Stimulated activated CD8-positive, alpha-beta memory T cell treated with anti-CD3 and anti-CD28 coated beads, Interleukin-4, amount 100 ng/mL, for 24 hours (primary cell): ENCODE data around the gene CCDC12.
"Not testable (repeated sequence)": the region's sequence is repeated elsewhere in the genome, so short reads cannot be mapped to it uniquely, and the experiment has no call there.

Experiments
- DNase-seq: peaks from one replicate; pipeline ENCODE4 v3.0.0-alpha.2; 2020; ENCODE audit warnings: low read depth

Gene CCDC12

DNA sequence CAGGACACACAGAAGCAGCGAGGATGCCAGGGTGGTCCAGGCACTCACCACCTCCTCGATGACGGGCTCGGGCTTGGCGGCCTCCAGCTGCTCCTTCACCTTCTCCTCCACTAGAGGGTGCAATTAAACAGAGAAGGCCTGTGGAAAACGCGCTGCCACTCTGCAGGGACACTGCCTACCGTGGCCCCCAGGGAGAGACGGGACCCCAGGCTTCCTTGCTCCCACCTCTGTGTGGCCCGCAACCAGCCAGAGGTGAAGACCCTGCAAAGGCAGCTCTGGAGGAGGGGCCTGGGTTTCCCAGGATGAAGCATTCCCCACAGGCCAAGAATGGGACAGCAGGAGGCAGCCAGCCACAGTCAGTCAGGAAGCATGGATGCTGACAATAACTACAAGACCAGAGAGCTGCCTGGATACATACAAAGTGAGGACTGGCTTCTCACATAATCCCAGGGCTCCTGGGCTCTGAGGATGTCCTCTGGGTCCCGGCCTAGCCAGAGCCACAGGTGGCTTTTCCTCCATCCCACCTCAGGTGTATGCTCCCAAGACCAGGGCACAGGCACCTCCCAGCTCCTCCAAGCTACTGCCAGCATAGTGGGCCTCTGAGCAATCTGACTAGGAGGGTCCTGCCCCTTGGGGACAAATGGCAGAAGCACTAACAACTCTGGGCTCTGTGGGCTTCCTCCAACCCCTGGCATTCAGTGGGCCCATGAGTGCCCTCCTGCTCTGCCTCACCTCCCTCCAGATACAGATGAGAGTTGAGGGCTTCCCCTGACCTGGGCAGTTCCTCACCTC, 52.8 kb downstream of the CCDC12 start:
- DNase-seq = no peak

DNA sequence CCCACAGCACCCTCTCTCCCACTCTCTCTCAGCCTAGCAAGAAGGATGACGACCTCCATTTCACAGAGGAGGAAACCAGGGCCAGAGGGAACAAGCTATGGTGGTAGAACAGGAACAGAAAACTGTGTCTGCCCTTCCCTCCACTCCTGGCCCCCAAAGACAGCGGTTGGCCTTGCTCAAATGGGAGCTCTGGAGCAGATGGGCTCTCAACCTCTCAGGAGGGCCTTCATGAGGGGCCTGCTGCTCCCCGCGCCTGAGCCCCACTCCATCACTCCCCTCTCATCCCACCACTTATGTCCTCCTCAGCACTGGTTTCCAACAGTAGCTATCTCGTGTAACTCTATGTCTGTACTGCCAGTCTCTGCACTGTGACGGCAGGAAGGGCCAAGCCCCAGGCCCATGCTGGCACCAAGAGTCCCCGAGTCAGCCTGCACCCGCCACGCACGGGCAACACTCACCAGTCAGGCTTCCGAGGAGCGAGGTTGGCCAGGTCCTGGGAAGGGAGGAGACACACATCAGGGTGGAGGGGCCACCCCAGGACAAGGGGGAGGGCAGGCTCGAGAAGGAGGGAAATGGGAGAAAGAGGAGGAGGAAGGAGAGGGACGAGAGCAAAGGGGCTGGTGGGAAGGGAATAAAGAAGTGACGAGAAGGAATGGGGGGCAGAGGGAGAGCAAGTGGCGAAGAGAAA, 53.5 kb downstream of the CCDC12 start:
- DNase-seq = no peak

GRCh38 chr3:46922426-46922825, 54.1 kb downstream of the CCDC12 start:
- DNase-seq = no peak

GRCh38 chr3:46921871-46922271, 54.7 kb downstream of the CCDC12 start:
- DNase-seq = no peak

DNA sequence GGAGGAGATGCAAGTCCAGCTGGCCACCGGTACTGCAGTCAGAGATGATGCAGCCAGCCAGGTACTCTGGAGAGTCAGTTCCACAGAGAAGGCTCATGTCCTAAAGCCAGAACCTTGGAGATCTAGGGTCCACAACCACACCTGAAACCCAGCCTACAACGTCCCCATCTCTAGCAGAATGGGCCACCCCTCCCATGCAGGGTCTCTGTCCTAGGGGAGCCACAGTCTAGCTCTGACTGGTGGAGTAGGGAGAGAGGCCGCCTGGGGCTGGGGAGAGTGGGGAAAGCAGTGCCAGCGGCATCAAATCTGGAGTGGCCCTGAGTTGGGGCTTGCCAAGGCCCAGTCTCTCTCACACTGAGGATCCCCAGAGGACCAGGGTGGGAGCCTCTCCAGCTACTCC, 55.5 kb downstream of the CCDC12 start:
- no peak for DNase-seq

- no peak for DNase-seq
These were observed 57.9 kb downstream of the CCDC12 start for GRCh38 chr3:46918634-46919033.

- DNase-seq = no peak
These were observed 58.3 kb downstream of the CCDC12 start for GRCh38 chr3:46918202-46918601.

GRCh38 chr3:46917257-46917656, 59.3 kb downstream of the CCDC12 start:
- no peak for DNase-seq

DNA sequence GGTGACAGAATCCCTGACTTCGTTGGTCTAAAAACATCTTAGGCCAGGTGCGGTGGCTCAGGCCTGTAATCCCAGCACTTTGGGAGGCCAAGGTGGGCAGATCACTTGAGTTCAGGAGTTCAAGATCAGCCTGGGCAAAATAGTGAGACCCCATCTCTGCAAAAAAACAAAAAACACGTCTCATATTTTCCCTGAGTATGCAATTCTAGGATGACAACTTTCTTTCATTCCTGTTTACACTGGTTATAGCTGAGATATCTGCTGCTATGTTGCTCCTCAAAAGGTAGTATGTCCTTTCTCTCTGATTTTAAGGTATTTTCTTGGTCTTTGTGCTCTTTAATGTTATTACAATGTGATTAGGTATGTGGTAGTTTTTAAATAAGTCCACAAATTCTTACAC, 59.7 kb downstream of the CCDC12 start:
- DNase-seq = no peak

DNA sequence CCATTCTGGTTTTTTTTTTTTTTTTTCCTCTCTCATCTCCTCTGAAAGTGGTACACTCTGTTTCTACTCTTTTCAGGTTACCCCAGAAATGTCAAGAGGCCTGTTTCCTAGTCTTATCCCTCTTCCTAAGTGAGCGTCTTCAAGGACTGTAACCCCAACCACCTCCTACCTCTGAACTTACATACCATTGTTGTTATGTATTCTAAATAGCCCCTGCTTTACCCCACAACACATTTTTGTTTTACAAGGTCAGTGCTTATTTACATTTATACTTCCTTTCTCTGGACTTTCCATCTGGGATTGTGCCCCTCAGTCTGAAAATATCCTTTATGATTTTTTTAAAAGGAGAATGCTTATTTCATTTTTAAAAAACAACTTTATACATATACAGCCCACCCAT, 60.3 kb downstream of the CCDC12 start:
- DNase-seq = no peak

DNA sequence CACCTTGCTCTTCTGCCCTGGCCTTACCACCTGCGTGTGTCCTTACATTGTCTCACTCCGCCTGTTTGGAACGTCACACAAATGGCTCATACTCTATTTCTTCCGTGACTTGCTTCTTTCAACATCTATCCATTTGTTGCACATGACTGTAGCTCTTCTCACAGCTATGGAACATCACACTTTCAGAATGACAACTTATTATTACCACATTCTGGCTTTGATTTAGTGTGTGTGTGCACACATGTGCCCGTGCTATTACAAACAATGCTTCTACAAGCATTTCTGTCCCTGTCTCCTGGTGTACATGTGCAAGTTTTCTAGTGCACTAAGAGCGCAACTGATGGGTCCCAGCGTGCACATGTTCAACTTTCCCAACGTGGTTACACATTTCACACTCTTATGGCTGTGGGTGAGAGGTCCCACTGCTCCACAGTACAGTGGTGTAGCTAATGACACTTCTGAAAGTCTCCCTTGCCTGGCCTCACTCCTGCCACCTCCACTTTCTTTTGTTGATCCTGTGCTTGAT, 61.2 kb downstream of the CCDC12 start:
- DNase-seq = no peak

GRCh38 chr3:46914849-46915248, 61.7 kb downstream of the CCDC12 start:
- DNase-seq = no peak

GRCh38 chr3:46913644-46914043, 62.9 kb downstream of the CCDC12 start:
- no peak for DNase-seq

DNA sequence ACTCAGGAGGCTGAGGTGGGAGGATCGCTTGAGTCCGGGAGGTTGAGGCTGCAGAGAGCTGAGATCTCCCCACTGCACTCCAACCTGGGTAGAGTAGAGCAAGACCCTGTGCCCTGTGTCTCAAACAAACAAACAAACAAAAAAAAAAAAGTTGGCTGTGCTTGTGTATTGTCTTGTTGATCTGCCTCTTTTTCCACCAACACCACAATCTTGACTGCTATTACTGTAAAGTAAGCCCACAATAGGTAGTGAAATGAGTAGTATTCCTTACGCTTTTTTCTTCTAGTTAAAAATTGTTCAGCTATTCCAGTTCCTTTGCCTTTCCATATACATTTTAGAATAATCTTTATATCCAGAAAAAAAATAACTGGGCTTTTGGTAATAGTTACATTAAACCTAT, 63.6 kb downstream of the CCDC12 start:
- no peak for DNase-seq

GRCh38 chr3:46910914-46911313, 65.6 kb downstream of the CCDC12 start:
- not testable (repeated sequence) for DNase-seq

DNA sequence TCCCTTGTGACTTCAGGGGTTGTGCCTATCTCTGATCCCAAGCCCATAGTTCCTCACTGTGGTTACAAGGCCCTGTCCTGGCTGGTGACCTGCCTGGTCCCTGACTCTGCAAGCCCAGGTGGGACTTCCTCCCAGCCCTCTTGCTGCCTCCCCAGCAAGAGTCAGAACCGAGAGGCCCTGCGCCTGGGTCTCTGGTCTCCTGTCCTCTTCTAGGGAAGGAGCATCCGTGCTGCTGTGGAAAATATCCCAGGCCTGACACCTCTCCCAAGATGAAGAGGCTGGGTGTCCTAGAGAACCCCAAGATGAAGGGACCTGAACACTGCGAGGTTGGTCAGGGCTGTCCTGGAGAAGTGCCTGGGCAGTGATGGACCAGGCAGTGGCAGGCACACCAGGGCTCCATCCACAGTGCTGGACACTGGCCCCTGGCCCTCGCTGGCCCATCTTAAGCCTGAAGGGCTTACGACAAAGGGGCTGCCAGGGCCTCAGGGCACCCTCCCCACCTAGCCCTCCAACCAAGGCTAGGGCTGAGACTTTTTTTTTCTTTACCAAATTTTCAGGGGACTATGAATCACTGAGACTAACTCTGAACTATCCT, 66.3 kb downstream of the CCDC12 start:
- no peak for DNase-seq

GRCh38 chr3:46909535-46910161, 66.9 kb downstream of the CCDC12 start:
- peak; percentile 72 for DNase-seq

GRCh38 chr3:46908986-46909534, 67.5 kb downstream of the CCDC12 start:
- DNase-seq = no peak

DNA sequence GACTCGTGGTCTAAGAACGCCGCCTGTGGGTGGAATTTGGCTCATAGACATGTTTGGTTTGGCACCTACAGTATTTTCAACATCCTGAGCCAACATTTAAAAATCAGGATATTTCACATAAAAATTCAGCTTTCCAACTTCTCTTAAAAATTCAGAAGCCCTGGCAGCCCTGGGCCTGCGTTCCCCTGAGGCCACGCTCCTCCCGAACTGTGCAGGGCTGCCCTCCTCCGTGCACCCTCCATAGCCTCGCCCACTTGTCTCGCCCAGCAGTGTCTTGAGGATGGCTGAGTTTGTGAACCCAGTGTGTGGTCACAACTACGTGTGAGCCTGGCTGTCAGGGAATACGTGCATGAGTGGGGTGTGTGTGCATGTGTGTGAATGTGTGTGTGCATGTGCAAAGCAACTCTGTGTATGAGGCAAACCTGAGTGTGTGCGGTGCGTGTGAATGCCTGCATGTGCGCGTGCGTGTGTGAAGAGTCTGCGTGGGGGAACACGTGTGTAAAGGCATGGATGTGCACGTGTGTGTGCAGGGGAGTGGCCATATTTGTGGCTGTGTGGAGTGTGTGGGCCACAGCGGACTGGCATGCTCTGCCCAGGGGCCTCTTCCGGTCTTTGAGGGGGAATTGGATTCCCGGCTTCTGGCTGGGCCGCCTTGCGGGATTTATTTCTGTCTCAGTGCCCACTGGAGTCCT, 68.1 kb downstream of the CCDC12 start:
- DNase-seq = no peak

DNA sequence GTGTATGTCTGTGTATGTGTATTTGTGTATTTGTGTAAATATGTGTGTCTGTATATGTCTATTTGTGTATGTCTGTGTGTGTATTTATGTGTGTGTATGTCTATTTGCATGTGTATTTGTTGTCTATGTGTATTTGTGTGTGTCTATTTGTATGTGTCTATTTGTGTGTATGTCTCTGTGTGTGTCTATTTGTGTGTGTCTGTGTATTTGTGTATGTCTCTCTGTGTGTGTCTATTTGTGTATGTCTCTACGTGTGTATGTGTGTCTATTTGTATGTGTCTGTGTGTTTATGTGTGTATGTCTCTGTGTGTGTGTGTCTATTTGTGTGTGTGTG, 68.6 kb downstream of the CCDC12 start:
- DNase-seq = no peak

GRCh38 chr3:46907271-46907670, 69.3 kb downstream of the CCDC12 start:
- DNase-seq = no peak
